NCI-H2107 treated with DMSO at 0.1 percent for 48 hours (cell line): ENCODE measurements around the gene TMEM128.
A peak's percentile ranks its signal among the peaks of the same experiment; 100 is the strongest.
"Not testable (repeated sequence)": the region's sequence is repeated elsewhere in the genome, so short reads cannot be mapped to it uniquely, and the experiment has no call there.

Source experiments
- DNase-seq: peaks from one replicate; lab custom pipeline; 2025; ENCODE audit not compliant: unreplicated experiment; lab: John Stamatoyannopoulos, UW

TMEM128 gene

DNA sequence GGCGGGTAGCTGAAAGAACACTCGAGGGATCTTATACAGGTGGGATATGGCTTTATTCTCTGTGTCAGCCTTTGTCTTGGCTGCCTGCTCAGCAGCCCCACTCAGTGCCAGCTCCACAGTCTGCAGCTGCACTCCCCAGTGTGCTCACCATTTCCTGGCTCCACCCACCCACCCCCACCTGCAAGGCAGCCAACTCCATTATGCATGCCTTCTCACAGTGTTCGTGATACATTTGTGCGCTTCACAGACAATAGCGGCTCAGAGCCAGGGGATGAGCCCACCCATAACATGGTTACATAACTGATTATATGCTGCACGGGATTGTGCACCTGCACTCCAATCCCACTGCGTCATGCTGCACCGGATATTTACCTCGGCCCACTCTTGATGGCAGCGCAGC, 8.8 kb upstream of the TMEM128 start:
- DNase-seq = no peak

- DNase-seq = no peak
Measured at GRCh38 chr4:4254666-4255065, 6.6 kb upstream of the TMEM128 start.

DNA sequence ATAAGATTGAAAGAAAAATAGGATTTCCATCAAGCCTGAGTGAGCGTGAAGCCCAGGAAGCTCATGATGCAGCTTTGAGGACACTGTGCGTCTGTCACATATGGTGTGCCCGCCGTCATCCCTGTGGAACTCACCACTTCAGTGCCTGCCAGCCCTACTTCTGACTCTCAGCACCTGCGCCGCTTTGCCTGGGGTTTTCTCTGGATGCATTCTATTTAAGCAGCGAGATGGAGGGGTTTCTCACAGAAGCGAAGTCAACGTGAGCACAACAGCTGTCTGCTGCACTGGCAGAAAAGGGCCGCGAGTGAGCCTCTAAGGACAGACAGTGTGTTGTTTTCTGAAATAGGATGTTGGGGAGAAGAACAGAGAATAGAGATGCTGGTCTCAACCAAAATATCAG, 6.2 kb upstream of the TMEM128 start:
- no peak for DNase-seq

- DNase-seq = peak; percentile 59
Measured at GRCh38 chr4:4249866-4250265, 1.8 kb upstream of the TMEM128 start.

GRCh38 chr4:4249342-4249741, 1.3 kb upstream of the TMEM128 start:
- not testable (repeated sequence) for DNase-seq

GRCh38 chr4:4248885-4249203, 821 bp upstream of the TMEM128 start:
- no peak for DNase-seq

DNA sequence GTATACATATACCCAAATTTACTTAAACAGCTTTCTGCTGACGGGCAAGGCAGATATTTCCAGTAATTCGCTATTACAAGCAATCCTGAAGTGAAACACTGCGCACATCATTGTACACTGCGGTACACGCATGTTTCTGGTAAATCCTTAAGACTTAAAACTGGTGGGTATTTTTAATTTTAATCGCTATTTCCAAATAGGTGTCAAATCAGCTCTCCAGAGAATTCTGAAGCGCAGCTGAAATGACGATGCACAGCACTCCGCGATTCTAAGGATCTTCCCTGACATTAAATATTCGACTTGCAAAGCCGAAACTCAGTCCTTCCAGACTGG, 361 bp downstream of the TMEM128 start:
- DNase-seq = no peak

DNA sequence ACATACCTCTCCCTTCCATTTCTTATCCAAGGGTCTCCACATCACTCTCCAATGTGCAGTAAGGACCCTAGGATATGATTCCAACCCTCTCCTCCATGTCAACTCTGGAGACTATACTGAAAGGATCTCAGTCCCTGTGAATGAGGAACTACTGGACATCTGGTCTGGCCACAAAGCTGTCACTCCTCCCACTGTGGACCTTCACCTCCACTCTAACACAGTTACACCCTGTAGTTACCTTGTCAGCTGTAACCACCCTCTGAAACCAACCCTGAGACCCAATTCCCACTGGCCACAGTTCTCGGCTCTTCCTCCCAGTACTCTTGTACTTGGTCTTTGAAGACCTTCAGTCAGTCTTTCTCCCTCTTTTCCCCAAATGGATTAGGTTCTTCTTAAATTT, 2.9 kb downstream of the TMEM128 start:
- DNase-seq = no peak

DNA sequence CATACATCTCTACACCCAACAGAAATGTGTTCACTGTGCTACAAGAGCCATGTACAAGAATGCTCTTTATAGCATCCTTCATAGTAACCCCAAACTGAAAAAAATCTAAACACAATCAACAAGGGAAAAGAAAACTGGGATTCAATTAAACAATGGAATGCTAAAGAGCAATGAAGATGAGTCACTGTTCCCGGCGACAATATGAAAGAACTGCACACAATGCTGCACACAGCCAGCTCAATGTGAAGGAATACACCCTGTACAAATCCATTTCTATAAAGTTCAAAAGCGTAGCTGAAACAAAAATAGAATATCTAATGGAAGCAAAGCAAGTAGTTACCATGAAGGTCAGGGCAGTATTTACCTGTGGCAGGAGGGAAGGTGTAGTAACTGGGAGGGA, 8.5 kb downstream of the TMEM128 start:
- not testable (repeated sequence) for DNase-seq

DNA sequence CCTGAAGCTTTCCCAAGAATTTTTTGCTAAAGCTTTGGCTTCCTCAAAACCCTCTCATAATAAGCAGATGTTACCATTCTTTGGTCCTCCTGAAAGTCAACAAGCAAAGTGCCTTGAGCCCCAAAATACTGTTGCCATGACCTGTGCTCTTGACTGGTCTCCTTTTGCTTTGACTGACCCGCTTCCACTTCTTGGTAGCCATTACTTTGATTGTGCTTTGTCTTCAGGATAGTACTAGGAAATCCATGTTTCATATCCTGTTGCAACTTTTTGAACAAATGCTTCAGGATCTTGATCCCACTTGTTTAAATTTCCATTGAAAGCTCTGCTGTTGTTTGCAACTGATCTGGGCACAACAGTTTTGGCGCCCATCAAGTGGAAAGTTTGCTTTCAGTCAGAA, 14.4 kb downstream of the TMEM128 start:
- no peak for DNase-seq

DNA sequence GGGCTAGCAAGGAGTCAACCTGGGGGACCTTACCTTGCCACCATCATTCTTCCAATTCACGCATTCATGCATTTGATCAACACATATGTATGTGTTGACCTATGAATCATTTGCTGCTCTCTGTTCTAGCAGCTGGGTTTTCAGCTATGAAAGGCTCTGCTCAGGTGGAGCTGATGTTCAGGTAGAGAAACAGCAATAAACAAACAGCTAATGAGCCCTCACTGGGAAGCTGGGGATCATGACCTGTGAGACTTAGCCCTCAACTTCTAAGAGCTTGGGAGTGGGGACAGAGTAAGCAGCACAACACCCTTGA, 19.7 kb downstream of the TMEM128 start:
- DNase-seq = no peak

DNA sequence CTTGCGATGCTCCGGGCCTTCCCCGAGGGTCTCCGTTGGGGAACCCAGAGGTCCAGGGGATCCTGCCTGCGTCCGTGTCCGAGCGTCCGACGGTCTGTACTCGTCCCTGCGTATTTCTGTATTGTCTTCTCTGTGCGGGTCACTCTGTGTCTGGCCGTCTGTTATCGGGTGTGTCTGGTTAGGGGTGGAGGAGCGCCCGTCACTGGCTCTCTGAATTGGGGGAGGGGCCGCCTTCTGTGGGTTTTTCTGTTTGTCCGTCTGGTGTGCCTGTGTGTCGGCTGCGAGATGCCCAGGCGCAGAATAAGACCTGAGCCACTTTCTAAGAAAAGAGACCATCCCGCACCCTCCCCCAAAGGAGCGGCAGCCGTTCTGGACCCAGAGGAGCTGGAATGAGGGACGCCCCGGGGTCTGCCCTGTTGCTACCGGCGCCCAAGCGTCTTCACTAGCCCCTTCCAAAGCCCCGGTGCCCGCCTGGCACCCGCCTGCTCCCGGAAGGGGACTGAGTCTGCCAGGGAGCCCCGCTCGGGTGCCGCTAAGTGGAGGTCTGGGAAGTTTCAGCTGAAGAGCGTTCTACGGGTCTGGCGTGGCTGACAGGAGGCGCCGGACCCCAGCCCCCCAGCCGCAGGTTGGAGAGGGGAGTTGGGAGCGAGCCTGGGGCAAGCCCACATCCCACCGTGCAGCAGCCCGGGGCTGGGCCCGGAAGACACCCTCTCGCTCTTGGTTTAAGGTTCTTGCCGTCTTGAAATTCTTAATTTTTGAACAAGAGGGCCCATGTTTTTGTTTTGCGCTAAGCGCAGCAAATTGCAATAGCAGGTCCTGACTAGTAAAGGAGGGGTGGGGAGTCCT, 20.3 kb downstream of the TMEM128 start:
- no peak for DNase-seq

DNA sequence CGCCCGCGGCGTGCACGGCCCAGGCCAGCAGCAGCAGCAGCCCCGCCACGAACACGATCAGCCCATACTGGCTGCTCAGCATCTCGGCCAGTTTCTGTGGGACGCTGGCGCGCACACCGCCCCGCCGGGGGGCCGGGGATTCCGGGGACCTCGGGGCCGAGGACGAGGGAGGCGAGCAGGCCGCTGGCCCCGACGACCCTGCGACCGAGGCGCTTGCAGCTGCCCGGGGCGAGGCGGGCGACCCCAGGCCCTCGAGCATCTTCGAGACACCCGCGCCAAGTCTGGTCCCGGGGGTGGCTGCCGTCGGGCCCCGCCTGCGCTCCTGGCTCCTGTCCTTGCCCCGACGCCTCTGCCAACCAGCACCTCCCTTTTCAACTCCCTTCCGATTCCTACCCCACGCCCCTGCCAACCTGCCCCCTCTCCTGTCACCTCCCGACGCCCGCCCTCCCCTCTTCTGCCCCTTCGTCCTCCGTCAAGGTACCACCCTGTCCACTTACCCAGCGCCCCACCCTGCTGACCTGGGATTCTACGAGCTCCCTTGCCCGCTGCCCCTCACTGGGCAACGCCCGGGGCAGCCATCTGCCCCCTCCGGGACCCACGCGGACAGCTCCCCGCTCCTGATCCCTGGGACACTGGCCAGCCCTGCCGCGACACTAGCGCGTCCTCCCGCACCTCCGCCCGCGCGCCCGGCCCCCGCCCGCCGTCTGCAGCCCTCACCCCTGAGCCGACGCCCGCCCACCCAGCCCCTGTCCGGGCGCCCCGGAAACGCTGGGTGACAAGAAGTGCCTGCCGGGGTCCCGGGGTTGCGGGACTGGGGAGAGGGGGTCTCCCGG, 21.2 kb downstream of the TMEM128 start, which contains the start of gene OTOP1:
TSS of gene OTOP1 (minus strand) at position 324 of the 833 bp plus-strand sequence. CDS start at position 259, 65 bp downstream.
- no peak for DNase-seq

- DNase-seq = no peak
Measured at GRCh38 chr4:4225915-4226605, 22.0 kb downstream of the TMEM128 start.

DNA sequence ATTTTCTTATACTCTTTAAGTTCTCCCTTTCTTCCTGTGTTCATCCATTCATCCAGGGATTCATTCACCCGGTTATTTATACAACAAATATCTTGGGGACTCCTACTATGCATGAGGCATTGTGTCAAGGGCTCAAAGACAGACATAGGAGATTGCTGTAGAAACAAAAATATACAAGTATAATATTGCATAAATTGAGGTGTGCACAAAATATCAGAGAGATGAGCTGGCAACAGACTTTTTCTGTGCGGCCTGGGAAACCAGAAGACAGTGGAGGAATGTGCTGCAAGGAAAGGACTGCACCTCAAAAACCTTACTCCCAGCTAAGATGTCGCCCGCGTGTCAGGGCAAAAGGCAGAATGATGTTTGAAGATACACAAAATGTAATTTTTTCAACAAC, 30.9 kb downstream of the TMEM128 start:
- no peak for DNase-seq

GRCh38 chr4:4216648-4217047, 31.4 kb downstream of the TMEM128 start:
- no peak for DNase-seq

GRCh38 chr4:4213674-4214073, 34.3 kb downstream of the TMEM128 start:
- DNase-seq = not testable (repeated sequence)

- DNase-seq = no peak
Measured at GRCh38 chr4:4206204-4206603, 41.8 kb downstream of the TMEM128 start.

GRCh38 chr4:4204401-4204745, 43.6 kb downstream of the TMEM128 start:
- DNase-seq = no peak

- DNase-seq = no peak
Measured at GRCh38 chr4:4203688-4204400, 44.2 kb downstream of the TMEM128 start.

DNA sequence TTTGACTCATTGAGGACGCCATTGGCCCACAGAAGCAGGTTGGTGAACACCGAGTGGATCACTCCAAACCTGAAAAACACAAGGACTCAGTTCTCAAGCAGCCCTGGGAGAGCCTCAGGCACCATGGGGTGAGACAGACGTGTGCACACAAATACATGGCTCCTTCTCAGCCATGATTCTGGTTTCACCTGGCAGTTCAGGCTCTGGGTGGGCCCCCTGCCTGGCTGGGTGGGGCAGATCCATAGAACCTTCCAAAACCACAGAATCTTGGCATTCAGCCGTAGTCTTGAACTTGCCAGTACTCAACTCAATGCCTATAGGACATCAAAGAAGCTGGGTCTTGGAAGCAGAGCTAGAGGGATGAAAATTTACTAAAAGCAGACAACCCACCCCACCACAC, 45.5 kb downstream of the TMEM128 start:
- no peak for DNase-seq
